Measurements from ENCODE around the gene PTPRF.

Gene PTPRF

GRCh38 chr1:43558346-43558841, 27.7 kb downstream of the PTPRF start:
- Histone ChIP-seq H3K4me3 (ENCODE audit: low read depth, low read length) (no peak overlapping the region), H3K36me3 (replicated peaks) (peaks cover 13% of the 10 kb centered on the region), H3K27me3 (replicated peaks) (no peaks in the 10 kb centered on the region), H3K27ac (no peak overlapping the region)
- DNase-seq = no peak
- in situ Hi-C loops (cut with HindIII; ENCODE audit: low pct_ligation_motif_present, low sequenced_read_pairs) = no loop called here
- TF ChIP-seq CTCF (IDR thresholded peaks at IDR 0.05; ENCODE audit: low read depth, low read length, missing control alignments) = no peak

GRCh38 chr1:43559714-43560113, 29.0 kb downstream of the PTPRF start:
- no peak overlapping the region for H3K27ac ChIP-seq
- no peak overlapping the region for H3K4me3 ChIP-seq (ENCODE audit: low read depth, low read length)
- H3K36me3 ChIP-seq (replicated peaks) = peaks cover 6% of the 10 kb centered on the region
- no peaks in the 10 kb centered on the region for H3K27me3 ChIP-seq (replicated peaks)
- DNase-seq = no peak
- no peak for TF ChIP-seq CTCF (IDR thresholded peaks at IDR 0.05; ENCODE audit: low read depth, low read length, missing control alignments)
- in situ Hi-C loops (cut with HindIII; ENCODE audit: low pct_ligation_motif_present, low sequenced_read_pairs) = no loop called here

DNA sequence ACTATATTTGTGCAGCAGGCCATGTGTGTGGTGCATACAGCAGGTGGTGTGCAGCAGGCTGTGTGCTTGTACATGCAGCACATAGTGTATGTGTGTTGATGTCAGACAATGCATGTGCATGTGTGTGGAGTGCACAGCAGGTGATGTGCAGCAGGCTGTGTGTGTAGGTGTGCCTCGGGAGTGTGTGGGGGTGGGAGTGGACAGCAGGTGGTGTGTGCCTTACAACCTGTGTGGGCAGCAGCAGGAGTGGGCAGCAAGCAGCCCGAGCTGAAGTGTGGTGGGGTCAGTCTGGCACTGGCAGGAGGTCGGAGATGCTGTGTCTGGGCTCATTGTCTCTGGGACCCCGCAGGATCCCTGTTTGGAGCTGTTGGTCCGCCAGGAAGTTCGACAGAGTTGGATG, 29.6 kb downstream of the PTPRF start:
- H3K27me3 ChIP-seq (replicated peaks) = no peaks in the 10 kb centered on the region
- no peak overlapping the region for H3K27ac ChIP-seq
- no peak for DNase-seq
- in situ Hi-C loops (cut with HindIII; ENCODE audit: low pct_ligation_motif_present, low sequenced_read_pairs) = no loop called here
- TF ChIP-seq CTCF (IDR thresholded peaks at IDR 0.05; ENCODE audit: low read depth, low read length, missing control alignments) = no peak
- H3K36me3 ChIP-seq (replicated peaks) = peaks cover 6% of the 10 kb centered on the region
- no peak overlapping the region for H3K4me3 ChIP-seq (ENCODE audit: low read depth, low read length)

DNA sequence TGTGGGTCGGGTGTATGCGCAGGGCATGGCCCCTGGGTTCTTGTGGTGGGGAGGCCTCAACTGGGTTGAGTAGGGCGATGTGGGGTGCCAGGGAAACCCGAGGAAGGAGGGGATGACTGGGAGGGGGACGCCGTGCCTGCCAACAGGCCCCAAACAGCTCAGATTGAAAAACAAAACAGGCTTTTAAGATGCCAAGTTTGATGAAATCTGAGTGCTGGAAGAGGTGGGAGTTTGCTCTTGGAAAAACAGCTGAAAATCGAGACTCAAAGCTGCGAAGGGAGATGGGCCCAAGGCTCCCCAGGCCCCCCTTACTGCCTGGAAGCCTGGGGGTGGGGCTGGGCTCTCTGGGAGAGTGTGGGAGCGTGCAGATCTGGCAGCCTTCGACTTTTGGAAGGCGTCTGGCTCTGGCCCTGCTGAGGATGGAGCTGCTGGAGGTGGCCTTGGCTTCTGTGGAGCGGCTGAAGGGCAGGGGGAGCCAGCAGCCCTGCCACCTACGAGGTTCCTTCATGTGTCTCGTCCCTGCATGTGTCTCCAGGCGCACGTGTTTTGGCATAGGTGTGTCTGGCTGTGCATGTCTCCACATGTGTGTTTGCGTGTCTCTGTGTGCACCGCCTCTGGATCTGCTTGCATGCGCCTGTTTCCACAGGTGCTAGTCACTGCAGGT, 33.3 kb downstream of the PTPRF start:
- no peak for DNase-seq
- in situ Hi-C loops (cut with HindIII; ENCODE audit: low pct_ligation_motif_present, low sequenced_read_pairs) = no loop called here
- no peak for TF ChIP-seq CTCF (IDR thresholded peaks at IDR 0.05; ENCODE audit: low read depth, low read length, missing control alignments)

DNA sequence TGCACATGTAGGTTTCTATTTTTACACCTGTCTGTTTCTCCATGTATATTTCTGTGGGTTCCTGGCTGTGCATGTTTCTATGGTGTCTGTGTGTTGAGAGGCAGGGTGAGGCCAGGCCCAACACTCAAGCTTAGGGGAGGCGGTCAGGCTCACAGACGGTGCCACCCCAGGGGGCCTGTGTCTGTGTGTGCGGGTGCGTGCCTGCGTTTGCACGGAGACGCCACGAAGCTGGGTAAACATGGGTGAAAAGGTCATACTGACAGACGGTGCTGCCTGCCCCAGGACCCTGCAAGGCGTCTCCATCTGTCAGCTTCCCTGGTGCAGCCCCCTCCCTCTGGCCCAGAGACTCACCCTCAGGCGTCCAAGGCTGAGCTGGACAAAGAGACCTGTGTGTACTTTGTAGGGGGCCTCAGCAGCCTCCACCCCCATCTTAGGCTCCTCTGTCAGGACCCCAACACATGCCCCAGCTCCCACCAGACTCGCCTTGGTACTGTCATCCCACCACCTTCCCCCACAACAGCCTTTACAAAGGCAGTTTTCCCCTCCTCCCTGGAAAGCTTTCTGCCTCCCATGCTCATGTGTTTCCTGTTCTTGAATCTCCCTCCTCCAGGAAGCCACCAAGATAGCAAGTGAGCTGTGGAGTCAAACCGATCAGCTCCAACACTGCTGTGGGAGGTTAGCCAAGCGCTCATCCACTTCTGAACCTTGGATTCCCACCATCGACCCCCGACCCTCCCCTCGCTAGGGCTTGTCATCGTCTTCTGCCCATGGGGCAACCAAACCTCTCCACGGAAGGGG, 34.1 kb downstream of the PTPRF start:
- no peak for TF ChIP-seq CTCF (IDR thresholded peaks at IDR 0.05; ENCODE audit: low read depth, low read length, missing control alignments)
- no peak for DNase-seq
- no peaks in the 10 kb centered on the region for H3K36me3 ChIP-seq (replicated peaks)
- in situ Hi-C loops (cut with HindIII; ENCODE audit: low pct_ligation_motif_present, low sequenced_read_pairs) = no loop called here
- H3K27me3 ChIP-seq (replicated peaks) = no peaks in the 10 kb centered on the region
- peak overlapping the region; percentile 59 for H3K4me3 ChIP-seq (ENCODE audit: low read depth, low read length)
- no peak overlapping the region for H3K27ac ChIP-seq

More for the DNA sequence above, 33.3 kb downstream of the PTPRF start:
- H3K27ac ChIP-seq = no peak overlapping the region
- no peaks in the 10 kb centered on the region for H3K27me3 ChIP-seq (replicated peaks)
- no peaks in the 10 kb centered on the region for H3K36me3 ChIP-seq (replicated peaks)
- H3K4me3 ChIP-seq (ENCODE audit: low read depth, low read length) = no peak overlapping the region

Measured in brain microvascular endothelial cell (primary cell).